ENCODE data around the gene SLC17A1. TPM values are rescaled to one million over a fixed set of nuclear protein-coding genes. Genes with fewer than 3 reads are reported as not detected.

SLC17A1 gene
- total and polyA plus RNA-seq, 8 donors: 0.16 TPM; not detected in 7

DNA sequence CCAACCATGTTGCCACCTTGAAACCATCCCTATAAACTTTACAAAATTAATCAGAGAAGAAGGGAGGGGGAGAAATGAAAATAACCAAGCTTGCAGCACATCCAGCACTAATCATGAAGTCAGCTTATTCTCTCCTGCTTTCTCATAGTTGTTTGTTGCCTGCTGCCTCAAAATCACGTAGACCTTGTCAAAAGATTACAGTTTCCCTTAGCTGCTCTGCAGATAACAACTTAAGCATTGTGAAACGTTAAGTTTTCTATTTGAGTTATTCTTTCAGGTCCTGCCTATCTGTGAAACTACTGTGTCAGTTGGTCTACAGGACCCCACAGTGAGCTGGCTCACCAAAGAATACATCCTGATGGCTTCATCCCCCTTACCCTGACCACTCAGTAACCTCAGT is 44.4 kb downstream of the SLC17A1 start:
- H3K27ac ChIP-seq: no peak overlapping the region
- ATAC-seq: no peak
- WGBS, 2 donors: 58 to 61% methylated on average over 2 of the region's 2 CpGs
- no peak for DNase-seq
- no peak for FAIRE-seq
- no peaks in the 10 kb centered on the region for H3K36me3 ChIP-seq
- H3K27me3 ChIP-seq: no peaks in the 10 kb centered on the region
- H3K4me3 ChIP-seq: no peak overlapping the region
- intact Hi-C loops (cut with DNase I): loop anchor here in 1 of 3 donors (10.0 kb wide), 1 partner anchor 157 kb away; no protein-coding TSS in a partner anchor
- H3K4me1 ChIP-seq: no peaks in the 10 kb centered on the region
- H3K9me3 ChIP-seq: no peaks in the 10 kb centered on the region
- TF ChIP-seq, protein P1, sequence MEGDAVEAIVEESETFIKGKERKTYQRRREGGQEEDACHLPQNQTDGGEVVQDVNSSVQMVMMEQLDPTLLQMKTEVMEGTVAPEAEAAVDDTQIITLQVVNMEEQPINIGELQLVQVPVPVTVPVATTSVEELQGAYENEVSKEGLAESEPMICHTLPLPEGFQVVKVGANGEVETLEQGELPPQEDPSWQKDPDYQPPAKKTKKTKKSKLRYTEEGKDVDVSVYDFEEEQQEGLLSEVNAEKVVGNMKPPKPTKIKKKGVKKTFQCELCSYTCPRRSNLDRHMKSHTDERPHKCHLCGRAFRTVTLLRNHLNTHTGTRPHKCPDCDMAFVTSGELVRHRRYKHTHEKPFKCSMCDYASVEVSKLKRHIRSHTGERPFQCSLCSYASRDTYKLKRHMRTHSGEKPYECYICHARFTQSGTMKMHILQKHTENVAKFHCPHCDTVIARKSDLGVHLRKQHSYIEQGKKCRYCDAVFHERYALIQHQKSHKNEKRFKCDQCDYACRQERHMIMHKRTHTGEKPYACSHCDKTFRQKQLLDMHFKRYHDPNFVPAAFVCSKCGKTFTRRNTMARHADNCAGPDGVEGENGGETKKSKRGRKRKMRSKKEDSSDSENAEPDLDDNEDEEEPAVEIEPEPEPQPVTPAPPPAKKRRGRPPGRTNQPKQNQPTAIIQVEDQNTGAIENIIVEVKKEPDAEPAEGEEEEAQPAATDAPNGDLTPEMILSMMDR (IDR thresholded peaks at IDR 0.05): no peak

DNA sequence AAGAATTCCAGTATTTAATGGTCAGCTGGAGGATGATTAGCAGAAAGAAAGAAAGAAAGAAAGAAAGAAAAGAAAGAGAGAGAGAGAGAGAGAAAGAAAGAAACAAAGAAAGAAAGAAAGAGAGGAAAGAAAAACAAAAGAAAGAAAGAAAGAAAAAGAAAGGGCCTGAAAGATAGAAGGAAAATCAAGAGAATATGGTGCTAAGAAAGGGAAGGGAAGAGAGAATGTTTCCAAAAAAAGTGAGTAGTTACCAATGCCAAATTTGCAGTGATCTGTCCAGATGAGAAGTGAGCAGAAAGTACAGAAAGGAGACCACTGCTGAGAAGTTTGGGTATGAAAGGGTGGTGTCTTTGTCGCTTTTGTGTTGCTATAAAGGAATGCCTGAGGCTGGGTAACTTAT is 50.7 kb downstream of the SLC17A1 start:
- ATAC-seq (no peak), DNase-seq (no peak), FAIRE-seq (no peak)
- no peak overlapping the region for H3K27ac ChIP-seq
- H3K4me3 ChIP-seq: no peak overlapping the region
- H3K4me1 ChIP-seq: no peaks in the 10 kb centered on the region
- TF ChIP-seq, protein P1 (IDR thresholded peaks at IDR 0.05): no peak
- WGBS, 2 donors: 91 to 97% methylated on average over 1 of the region's 1 CpG
- H3K9me3 ChIP-seq: no peaks in the 10 kb centered on the region
- no peaks in the 10 kb centered on the region for H3K27me3 ChIP-seq
- peaks cover 0 to 3% (median 0%) of the 10 kb centered on the region in 3 donors for H3K36me3 ChIP-seq
- intact Hi-C loops (cut with DNase I): loop anchor here in 1 of 3 donors (10.0 kb wide), 1 partner anchor 164 kb away; no protein-coding TSS in a partner anchor

- DNase-seq: no peak
- no peaks in the 10 kb centered on the region for H3K9me3 ChIP-seq
- H3K27ac ChIP-seq: no peak overlapping the region
- WGBS, 2 donors: 63 to 72% methylated on average over 4 of the region's 4 CpGs
- H3K27me3 ChIP-seq: no peaks in the 10 kb centered on the region
- no peak for ATAC-seq
- TF ChIP-seq, protein P1 (IDR thresholded peaks at IDR 0.05): no peak
- intact Hi-C loops (cut with DNase I): no loop called here
- no peak overlapping the region for H3K4me3 ChIP-seq
- FAIRE-seq: no peak
- H3K4me1 ChIP-seq: no peaks in the 10 kb centered on the region
- H3K36me3 ChIP-seq: peaks cover 0 to 3% (median 0%) of the 10 kb centered on the region in 3 donors
Observed at GRCh38 chr6:25777856-25778649, 53.8 kb downstream of the SLC17A1 start.

GRCh38 chr6:25777031-25777430 is 54.8 kb downstream of the SLC17A1 start:
- ATAC-seq: no peak
- H3K36me3 ChIP-seq: peaks cover 0 to 3% (median 0%) of the 10 kb centered on the region in 3 donors
- H3K27ac ChIP-seq: no peak overlapping the region
- DNase-seq: no peak
- no peaks in the 10 kb centered on the region for H3K9me3 ChIP-seq
- 66 to 84% methylated on average over 2 of the region's 2 CpGs for WGBS, 2 donors
- intact Hi-C loops (cut with DNase I): no loop called here
- H3K4me1 ChIP-seq: no peaks in the 10 kb centered on the region
- H3K27me3 ChIP-seq: no peaks in the 10 kb centered on the region
- no peak for FAIRE-seq
- H3K4me3 ChIP-seq: no peak overlapping the region
- TF ChIP-seq, protein P1 (IDR thresholded peaks at IDR 0.05): no peak

- Histone ChIP-seq H3K27ac (no peak overlapping the region), H3K36me3 (peaks cover 0 to 3% (median 0%) of the 10 kb centered on the region in 3 donors), H3K4me1 (no peaks in the 10 kb centered on the region), H3K4me3 (no peak overlapping the region), H3K9me3 (no peaks in the 10 kb centered on the region), H3K27me3 (no peaks in the 10 kb centered on the region)
- TF ChIP-seq, protein P1 (IDR thresholded peaks at IDR 0.05): no peak
- no peak for DNase-seq
- FAIRE-seq: no peak
- ATAC-seq: no peak
- 49 to 79% methylated on average over 2 of the region's 2 CpGs for WGBS, 2 donors
- intact Hi-C loops (cut with DNase I): no loop called here
Observed at GRCh38 chr6:25774120-25774715, 57.6 kb downstream of the SLC17A1 start.

All from pancreas (tissue), 10 donors.